Peyer's patch (tissue), 4 donors: ENCODE data around the gene ARHGAP19. TPM values are rescaled to one million over a fixed set of nuclear protein-coding genes. Genes with fewer than 3 reads are reported as not detected.

Experiments used
- DNase-seq, 3 donors: peaks; one replicate each; pipeline ENCODE4 v3.0.0-alpha.2; 2017 to 2019
- H3K27ac ChIP-seq, 4 donors: fragments of 200-600 bp; sonication (generic); one replicate each; pipeline ENCODE4 v1.5.1; 2016 to 2019
- H3K27me3 ChIP-seq, 2 donors: fragments of 200-600 bp; sonication (generic); one replicate each; pipeline ENCODE4 v1.5.1; 2019
- H3K36me3 ChIP-seq, 3 donors: fragments of 200-600 bp; sonication (generic); one replicate each; pipeline ENCODE4 v1.5.1; 2016 to 2019
- H3K4me1 ChIP-seq, 4 donors: fragments of 200-600 bp; sonication (generic); one replicate each; pipeline ENCODE4 v1.5.1; 2016 to 2019
- H3K4me3 ChIP-seq, 4 donors: fragments of 200-600 bp; sonication (generic); 1 replicate in 3 of 4; 2 replicates in 1 of 4; pipeline ENCODE4 v1.5.1; 2016 to 2019; ENCODE audit warnings: mild to moderate bottlenecking in 1 of 4
- H3K9me3 ChIP-seq, 4 donors: fragments of 200-600 bp; sonication (generic); one replicate each; pipeline ENCODE4 v1.5.1; 2016 to 2019; ENCODE audit warnings: mild to moderate bottlenecking in 1 of 4
- CTCF ChIP-seq, 6 experiments: fragments of 450-650 bp in 4 of 6; fragments of 200-600 bp in 2 of 6; sonication (generic) in 1 of 6; IDR thresholded peaks; one replicate each; pipeline ENCODE4 v1.5.1; 2017 to 2019; ENCODE audit warnings: antibody characterized with exemption in 6 of 6, mild to moderate bottlenecking in 3 of 6, moderate library complexity in 1 of 6
- POLR2A ChIP-seq, 2 donors: fragments of 450-650 bp; IDR thresholded peaks; one replicate each; pipeline ENCODE4 v1.5.1; 2017; ENCODE audit warnings: antibody characterized with exemption in 2 of 2, mild to moderate bottlenecking in 2 of 2, moderate library complexity in 2 of 2
- total RNA-seq, 4 donors: library from RNA; depleted of rRNA; stranded (reverse); fragments of >200 nt; gene quantifications; one replicate each; pipeline ENCODE4 v1.1.0, GENCODE V29; 2016

The ARHGAP19 gene
- total RNA-seq, 4 donors from 2014 or later, result 4.9 to 28.9 (median 7.3) TPM

- Histone ChIP-seq H3K27ac (peak overlapping the region in 2 of 4 donors; percentile 25 to 33), H3K36me3 (peaks cover 0 to 12% (median 0%) of the 10 kb centered on the region in 3 donors), H3K27me3 (no peaks in the 10 kb centered on the region), H3K4me1 (peaks cover 0 to 43% (median 6%) of the 10 kb centered on the region in 4 donors), H3K9me3 (no peaks in the 10 kb centered on the region), H3K4me3 (no peak overlapping the region)
- TF ChIP-seq POLR2A (IDR thresholded peaks at IDR 0.05) (no peak), CTCF (IDR thresholded peaks at IDR 0.05) (no peak)
- no peak for DNase-seq
These were observed 35.2 kb upstream of the ARHGAP19 start for GRCh38 chr10:97327348-97328294.

GRCh38 chr10:97325754-97326153, 33.3 kb upstream of the ARHGAP19 start:
- H3K4me1 ChIP-seq, result peaks cover 0 to 46% (median 11%) of the 10 kb centered on the region in 4 donors

GRCh38 chr10:97323501-97323900, 31.1 kb upstream of the ARHGAP19 start:
- peaks cover 0 to 2% (median 0%) of the 10 kb centered on the region in 3 donors for H3K36me3 ChIP-seq
- TF ChIP-seq POLR2A (IDR thresholded peaks at IDR 0.05) (no peak), CTCF (IDR thresholded peaks at IDR 0.05) (no peak)
- peaks cover 0 to 37% (median 12%) of the 10 kb centered on the region in 4 donors for H3K4me1 ChIP-seq
- no peak overlapping the region for H3K4me3 ChIP-seq
- no peak overlapping the region for H3K27ac ChIP-seq
- no peak for DNase-seq
- no peaks in the 10 kb centered on the region for H3K9me3 ChIP-seq
- H3K27me3 ChIP-seq, result no peaks in the 10 kb centered on the region

More at GRCh38 chr10:97325754-97326153, 33.3 kb upstream of the ARHGAP19 start:
- H3K9me3 ChIP-seq, result no peaks in the 10 kb centered on the region
- H3K27me3 ChIP-seq, result no peaks in the 10 kb centered on the region
- TF ChIP-seq POLR2A (IDR thresholded peaks at IDR 0.05) (no peak), CTCF (IDR thresholded peaks at IDR 0.05) (no peak)
- H3K36me3 ChIP-seq, result peaks cover 0 to 12% (median 0%) of the 10 kb centered on the region in 3 donors
- no peak for DNase-seq
- no peak overlapping the region for H3K4me3 ChIP-seq
- no peak overlapping the region for H3K27ac ChIP-seq

GRCh38 chr10:97321804-97322190, 29.4 kb upstream of the ARHGAP19 start:
- peak overlapping the region in 1 of 4 donors; percentile 77 for H3K4me3 ChIP-seq
- H3K4me1 ChIP-seq, result peaks cover 0 to 28% (median 12%) of the 10 kb centered on the region in 4 donors
- H3K9me3 ChIP-seq, result no peaks in the 10 kb centered on the region
- H3K36me3 ChIP-seq, result no peaks in the 10 kb centered on the region
- DNase-seq, result no peak
- no peak overlapping the region for H3K27ac ChIP-seq
- TF ChIP-seq CTCF (IDR thresholded peaks at IDR 0.05), result no peak
- TF ChIP-seq POLR2A (IDR thresholded peaks at IDR 0.05), result no peak
- H3K27me3 ChIP-seq, result no peaks in the 10 kb centered on the region

- peaks cover 0 to 28% (median 12%) of the 10 kb centered on the region in 4 donors for H3K4me1 ChIP-seq
- no peaks in the 10 kb centered on the region for H3K27me3 ChIP-seq
- H3K36me3 ChIP-seq, result no peaks in the 10 kb centered on the region
- H3K4me3 ChIP-seq, result peak overlapping the region; percentile 77 to 88 (median 83)
- DNase-seq, result peak; percentile 26 to 62 (median 59)
- H3K9me3 ChIP-seq, result no peaks in the 10 kb centered on the region
- TF ChIP-seq CTCF (IDR thresholded peaks at IDR 0.05), result no peak
- no peak for TF ChIP-seq POLR2A (IDR thresholded peaks at IDR 0.05)
- peak overlapping the region; percentile 96 to 98 (median 97) for H3K27ac ChIP-seq
These were observed 28.8 kb upstream of the ARHGAP19 start for GRCh38 chr10:97321032-97321803.
